Activated effector memory CD4-positive, alpha-beta T cell treated with anti-CD3 and anti-CD28 coated beads, Interleukin-2, amount 50 U/mL, for 16 hours (primary cell): Measurements from ENCODE around the gene SERPINB7.

ENCODE experiments used
- DNase-seq: peaks from one replicate; pipeline ENCODE4 v3.0.0-alpha.2; 2020

SERPINB7 gene

DNA sequence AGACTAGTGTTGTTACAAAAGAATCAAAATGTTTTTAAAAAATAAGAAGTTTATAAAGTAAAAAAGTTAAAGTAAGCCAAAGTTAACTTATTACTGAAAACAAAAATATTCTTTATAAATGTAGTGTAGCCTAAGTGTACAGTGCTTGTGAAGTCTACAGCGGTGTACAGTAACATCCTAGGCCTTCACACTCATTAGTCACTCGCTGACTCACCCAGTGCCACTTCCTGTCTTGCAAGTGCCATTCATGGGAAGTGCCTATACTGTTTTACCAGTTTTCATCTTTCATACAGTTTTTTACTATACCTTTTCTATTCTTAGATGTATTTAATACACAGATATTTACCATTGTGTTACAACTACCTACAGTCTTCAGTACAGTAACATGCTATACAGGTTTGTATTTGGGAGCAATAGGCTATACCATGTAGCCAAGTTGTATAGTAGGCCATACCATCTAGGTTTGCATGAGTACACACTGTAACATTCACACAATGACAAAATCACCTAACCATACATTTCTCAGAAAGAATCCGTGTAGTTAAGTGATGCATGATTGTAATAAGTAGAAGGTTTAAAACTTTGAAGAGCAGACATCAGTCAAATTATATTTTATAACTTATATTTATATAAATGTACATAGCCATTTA, 13.4 kb downstream of the SERPINB7 start:
- peak; percentile 72 for DNase-seq

DNA sequence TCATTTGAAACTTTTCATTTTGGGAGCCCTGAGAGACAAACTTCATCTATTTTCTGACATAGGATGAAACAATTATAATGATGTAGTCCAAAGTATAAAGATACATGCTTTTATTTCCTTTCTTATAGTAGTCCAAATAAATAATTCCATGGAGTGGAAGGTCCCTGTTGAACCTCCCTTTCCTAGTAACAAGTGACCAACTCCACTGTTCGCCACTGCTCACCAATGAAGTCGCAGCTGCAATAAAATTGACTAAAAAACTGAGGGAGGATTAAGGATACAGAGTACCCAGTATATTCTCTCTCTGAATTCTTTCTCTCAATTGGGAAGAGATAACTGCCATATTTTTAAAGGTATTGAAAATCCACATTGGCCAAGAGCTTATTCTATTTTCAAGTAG, 14.1 kb downstream of the SERPINB7 start:
- no peak for DNase-seq

DNA sequence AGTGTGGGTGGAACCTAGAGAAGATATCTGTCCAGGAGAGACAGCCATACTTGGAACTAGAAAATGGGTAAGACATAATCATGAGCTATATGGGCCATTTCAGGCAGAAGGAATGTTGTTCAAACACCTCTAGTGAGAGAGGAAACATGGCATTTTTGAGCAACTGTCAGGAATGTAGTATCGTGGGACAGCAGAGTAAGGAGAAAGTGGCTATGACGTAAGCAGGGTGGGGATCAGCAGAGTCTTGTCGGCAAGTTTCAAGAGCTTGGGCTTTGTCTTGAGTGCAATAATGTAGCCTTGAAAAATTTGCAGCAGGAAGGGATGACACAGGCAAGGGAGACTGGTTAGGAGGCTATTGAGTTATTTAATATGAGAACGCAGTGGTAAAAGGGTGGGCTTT, 20.4 kb downstream of the SERPINB7 start:
- DNase-seq: no peak

DNA sequence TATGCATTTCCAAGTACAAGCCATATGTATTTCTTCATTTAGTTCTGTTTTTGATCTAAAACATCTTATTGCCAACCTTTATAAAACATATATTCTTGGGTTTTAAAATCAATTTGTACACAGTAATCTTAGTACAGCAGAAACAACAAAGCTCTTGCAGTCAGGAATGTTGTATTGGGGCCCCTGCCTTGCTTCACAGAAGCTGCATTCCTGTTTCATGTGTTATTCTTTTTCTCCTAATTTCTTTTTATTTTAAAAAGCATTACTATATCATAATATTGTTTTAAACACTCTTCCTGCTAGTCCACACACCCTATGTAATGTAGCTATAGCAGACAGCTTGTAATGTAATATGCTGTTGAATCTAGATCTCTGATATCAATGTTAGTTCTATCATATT, 24.0 kb downstream of the SERPINB7 start:
- no peak for DNase-seq

DNA sequence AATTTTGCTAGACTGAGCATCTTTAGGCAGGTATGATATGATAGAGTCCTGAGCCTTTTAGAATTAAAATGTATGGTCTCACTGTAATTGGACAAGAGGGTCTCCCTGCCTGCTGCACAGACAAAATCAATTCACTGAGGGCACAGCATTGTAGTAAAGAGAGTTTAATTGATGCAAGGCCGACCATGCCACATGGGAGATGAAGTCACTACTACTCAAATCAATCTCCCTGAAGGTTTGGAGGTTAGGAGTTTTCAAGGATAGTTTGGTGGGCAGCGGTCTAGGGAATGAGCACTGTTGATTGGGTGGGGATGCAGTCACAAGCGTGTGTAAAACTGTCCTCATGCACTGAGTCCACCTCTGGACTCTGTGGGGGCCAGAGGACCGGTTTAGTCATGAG, 26.1 kb downstream of the SERPINB7 start:
- no peak for DNase-seq

DNA sequence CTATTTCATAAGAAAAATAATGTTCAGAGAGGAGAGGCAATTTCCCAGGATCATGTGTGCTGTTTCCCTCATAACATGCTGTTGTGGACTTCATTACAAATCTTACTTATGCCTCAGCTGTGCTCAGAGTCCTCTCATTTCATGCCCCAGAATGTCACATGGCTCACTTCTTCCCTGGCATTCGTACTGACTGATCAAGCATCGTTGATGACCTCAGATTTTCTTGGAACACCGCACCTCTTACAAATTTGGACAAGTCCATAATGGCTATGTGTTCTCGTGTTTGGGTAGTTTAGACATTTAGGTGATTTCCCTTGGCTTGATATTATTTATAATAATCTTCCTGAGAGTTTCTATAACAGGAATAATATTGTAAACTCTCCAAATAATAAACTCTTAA, 32.9 kb downstream of the SERPINB7 start:
- no peak for DNase-seq

DNA sequence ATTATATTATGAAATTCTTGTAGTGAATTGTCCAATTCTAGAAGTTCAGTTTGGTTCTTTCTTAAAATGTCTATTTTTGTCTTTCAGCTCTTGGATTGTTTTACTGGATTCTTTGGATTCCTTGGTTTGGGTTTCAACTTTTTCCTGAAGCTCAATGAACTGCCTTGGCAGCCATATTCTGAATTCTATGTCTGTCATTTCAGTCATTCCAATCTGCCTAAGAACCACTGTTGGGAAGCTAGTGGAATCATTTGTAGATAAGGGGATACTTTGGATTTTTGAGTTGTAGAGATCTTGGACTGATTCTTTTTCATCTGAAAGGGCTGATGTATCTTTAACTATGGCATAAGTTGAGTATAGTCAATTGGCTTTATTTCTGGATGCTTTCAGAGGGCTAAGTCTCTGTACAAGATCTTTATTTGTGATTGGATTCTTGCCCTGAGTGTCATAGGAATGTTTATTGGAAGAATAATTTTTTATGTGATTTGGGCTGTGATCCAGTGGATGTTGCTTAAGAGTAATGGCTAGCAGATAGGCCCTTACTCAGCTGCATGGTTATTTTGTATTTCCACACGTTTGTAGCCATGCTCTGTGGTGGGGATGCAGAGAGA, 42.3 kb downstream of the SERPINB7 start:
- no peak for DNase-seq

DNA sequence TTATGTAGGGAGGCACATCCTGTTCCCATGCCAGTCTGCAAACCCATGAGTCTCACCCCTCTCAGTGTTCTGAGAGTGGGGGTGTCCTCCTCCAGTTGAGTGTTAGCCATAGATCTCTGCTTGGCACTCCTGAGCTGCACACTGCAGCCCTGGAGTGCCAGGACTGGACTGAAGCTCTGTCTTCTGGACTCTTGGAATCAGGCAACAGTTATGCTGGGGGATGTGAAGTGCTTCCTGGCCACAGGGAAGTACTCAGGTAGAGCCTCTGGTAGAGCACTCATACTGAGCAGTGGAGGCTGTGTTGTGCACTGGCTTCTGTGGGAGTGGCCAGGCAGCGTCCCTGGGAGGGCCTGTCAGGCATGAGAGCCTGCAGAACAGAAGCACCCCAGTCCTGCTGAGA, 43.0 kb downstream of the SERPINB7 start:
- DNase-seq: no peak

DNA sequence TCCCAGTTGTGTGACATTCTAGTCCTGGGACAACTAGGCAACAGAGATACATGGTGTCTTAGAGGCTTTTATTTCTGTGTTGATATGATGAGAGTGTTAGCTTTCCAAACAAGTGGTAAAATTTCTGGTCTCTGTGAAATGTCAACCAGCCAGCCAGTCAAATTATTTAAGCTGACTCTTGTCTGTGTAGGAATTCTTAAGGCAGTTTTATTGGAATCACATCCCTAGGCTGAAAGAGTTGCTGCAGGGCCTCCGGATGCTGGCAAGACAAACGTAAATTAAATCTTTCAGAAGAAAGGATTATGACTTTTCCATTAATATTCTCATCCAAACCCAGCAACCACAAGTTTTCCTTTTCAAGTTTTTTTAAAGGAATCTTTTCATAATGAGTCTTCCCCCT, 44.6 kb downstream of the SERPINB7 start:
- DNase-seq: no peak

DNA sequence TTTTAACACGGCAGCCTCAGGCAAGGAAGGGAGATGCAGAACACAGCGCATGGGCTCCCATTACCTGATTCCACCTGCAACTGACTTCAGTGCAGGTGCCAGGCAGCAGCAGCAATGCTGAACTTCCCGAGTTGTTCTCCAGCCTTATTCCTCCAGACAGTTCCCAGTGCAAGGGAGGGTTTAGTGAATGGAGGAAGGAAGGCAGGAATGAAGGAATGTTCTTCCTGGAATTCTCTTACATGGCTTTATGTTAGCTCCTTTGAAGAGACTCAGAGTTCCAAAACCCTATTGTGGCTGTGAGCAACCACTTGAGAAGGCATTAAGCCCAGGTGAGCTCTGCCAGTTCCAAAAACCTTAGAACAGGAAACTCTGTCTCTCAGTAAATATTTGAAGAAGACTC, 45.5 kb downstream of the SERPINB7 start:
- DNase-seq: no peak

DNA sequence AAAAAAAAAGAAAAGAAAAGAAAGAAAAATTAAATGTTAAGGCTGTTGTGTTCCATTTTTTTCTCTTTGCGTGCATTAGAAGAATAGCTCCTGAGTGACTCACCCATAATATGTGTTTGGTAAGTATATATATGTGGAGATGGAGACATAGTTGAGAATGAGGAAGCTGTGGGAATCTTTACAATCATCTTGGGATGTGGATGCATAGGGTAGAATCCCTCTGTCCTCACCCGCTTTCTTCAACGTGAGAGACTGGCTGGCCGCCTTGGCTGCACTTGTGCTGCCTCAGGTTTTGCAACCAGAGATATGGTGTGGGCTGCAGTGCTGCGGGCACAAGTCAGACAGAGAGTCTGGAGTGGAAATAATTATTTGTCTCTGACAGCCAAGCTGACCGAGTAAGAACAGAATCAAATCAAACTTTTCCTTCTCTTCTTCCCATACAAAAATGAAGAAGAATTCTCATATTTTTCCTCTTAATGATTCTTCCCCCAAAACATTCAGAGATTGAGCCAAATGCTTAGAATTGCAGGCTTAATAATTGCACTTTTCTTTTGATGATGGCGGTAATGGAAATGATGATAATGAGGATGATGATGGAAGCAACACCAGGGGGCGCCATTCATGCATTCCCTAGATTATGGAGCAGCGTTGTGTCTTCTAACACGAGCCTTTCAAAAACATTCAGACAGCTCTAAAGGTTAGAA, 48.5 kb downstream of the SERPINB7 start:
- peak; percentile 72 for DNase-seq

DNA sequence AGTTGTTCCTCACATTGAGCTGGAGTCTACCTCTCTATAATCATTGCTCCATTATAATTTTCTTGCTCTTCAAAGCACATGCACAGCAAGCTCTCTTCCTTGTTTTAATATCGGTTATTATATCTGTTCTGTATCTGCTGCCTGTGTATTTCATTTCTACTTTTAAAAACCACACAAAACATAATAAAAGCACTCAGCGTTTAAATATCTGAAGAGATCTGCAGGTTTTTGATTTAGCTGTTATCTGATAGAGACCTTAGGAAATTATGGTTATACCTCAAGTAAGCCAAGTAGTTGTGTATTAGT, 49.0 kb downstream of the SERPINB7 start:
- DNase-seq: no peak

DNA sequence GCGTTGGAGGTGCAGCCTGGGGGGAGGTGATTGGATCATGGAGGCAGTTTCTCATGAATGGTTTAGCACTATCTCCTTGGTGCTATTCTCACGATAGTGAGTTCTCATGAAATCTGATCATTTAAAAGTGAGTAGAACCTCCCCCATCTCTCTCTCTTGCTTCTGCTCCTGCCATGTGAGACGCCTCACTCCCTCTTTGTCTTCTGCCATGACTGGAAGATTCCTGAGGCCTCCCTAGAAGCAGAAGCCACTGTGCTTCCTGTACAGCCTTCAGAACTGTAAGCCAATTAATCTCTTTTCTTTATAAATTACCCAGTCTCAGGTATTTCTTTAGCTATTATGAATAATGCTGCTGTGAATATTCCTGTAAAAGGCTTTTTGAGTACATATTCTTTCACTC, 52.9 kb downstream of the SERPINB7 start:
- no peak for DNase-seq

DNA sequence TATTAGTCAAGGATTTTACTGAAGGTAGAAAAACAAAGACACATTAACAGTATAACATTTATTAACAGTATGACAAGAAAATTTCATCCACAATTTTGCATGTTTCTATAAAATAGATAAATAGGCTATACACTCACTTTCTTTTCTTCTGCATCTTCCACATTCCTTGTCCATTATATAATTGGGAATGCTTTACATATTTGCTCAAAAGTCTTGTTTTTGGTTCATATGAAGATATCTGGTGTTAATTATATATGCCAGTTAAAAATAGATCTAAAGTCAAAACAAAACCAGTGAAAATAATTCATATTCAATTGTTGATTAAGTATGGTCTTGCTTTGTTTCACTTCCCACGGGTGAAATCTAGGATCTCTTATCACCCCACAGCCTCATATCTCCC, 53.4 kb downstream of the SERPINB7 start:
- no peak for DNase-seq

DNA sequence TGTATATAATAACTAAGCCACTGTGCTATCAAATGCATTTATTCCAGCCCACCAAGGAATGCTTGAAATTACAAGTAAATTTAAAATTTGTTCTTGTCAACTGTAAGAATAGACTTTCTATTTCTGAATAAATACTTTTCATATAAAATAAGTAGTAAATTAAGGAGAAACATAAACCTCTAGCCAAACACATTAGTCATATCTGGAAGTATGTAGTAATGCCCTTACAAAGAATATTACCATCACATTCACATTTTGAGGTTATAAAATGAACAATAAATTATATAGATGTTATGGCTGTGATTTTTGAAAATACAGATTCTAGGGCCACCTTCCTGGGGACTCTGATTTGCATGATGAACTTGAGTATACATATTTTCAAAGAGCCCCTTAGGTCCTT, 54.7 kb downstream of the SERPINB7 start:
- no peak for DNase-seq

DNA sequence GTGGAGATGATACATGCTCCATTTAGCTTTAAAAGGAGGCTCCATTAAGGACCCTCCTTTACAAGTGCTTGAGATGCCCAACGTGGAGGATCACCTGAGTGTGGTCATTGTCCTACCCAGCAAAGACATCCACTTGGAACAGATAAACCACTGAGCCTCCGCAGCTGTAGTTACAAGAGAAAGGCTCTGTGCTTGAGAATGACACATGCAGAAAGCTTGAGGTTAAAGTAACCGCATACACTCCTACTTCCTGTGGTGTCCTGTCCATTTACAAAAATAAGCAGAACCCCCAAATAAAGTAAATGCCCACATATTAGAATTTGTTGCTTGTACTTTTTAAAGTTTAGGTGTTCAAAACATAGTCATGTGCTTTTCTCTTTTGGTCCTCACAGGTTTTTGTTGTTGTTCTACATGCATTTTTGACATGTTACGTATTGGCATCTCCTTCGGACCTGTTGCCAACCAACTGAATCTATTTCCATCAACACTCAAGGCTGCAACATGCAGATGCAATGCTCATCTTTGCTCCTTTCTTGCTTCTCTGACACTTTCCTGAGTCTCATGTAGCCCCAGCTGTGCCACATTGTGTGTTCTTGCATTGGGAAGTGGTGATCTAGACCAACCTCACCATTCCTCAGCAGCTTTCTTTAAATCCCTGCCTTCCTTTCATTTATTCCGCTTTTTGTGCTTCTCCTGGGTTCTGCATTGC, 56.0 kb downstream of the SERPINB7 start:
- no peak for DNase-seq

DNA sequence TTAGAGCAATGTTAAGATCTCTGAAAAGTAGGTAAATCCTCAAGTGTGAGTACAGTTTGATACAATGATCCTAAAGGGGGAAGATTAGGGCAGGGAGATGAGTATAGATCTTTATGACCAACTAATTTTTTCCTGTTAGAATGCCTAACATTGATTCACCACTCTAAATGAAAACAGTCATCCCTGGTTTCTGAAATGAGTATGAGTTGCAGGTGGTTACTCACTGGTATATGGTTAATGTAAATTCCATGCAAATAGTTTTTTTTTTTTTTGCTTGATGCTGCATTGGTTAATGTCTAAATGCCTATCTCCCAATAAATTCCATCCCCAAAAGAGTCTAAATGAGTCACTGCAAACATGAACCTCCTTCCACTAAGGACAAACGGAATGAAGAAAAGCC, 57.3 kb downstream of the SERPINB7 start:
- DNase-seq: no peak

DNA sequence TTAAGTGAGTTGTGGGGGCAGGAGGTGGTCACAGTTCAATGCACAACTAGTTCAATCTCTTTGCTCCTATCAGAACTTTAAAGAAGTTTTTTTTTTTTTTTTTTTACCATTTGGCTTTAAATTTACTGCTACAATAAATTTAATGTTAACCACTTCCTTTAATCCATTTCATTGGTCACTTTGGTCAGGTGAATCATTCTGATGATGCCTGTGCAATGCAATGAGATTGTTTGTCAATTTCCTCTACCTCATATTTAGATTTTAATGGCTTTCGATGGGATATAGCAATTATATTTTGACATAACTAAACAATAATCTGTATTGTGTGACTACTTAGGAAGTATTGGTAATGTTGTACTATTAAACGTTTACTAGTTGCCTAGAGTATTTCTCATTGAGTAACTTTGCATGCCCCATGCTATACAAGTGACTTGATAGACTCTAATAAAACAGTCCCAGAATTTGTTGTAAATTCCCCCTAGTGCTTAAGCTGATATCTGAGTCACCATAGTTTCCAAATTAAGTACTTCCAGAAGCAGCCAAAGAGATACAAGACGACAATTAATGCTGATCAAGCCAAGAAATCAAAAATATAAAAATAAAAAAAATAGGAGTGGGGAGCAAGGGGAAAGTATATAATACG, 59.4 kb downstream of the SERPINB7 start:
- no peak for DNase-seq

DNA sequence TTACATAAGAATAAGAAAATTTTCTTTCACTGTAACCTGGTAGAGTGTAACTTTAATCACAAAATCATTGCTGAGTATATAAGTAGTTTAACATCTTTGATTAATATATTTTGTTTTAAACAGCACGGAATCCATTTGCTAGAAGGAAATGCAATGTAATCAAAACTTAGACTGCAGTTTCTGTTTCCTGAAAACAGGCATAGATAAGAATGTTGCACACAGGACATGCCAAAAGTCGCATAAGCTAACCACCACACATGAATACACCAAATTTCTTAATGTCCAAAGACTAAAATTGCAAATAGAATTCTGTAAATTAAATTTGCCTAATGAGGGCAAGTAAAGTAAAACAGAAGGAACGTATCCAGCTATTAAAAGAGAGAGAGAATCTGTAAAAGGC, 61.2 kb downstream of the SERPINB7 start:
- DNase-seq: no peak

DNA sequence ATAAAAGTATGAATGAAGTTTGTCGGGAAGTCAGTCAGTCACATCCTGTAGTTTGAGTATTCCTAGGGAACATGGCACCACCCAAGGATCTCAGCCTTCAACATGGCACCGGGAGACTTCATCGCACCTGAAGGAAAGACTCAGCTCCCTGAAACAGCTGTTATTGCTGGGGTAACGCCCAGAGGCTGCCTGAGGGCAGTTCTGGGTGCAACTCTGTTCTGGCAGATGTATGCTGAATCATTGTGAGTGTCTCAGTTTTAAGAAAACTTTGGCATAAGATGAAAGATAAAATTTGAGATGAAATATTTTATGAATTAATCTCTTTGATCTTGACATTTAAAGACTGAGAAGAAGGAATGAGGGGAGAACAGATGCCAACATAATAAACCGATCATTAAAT, 62.4 kb downstream of the SERPINB7 start:
- DNase-seq: no peak

DNA sequence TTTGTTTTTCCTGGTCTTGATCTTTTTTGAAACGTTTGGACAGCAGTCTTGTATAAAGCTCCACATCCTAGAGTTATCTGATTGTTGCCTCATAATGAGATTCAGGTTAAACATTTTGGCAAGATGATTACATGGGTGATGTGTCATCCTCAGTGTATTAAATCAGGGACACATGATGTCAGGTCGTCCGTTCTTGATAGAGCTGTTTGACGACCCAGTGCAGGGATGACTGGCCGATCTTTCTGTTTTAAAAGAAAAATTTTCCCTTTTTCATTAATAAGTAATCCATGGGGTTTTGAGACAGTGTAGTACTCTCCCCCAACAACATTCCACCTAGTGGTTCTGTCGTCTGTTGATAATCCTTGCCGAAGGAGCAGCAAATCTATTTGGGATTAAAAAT, 67.8 kb downstream of the SERPINB7 start:
- DNase-seq: no peak

DNA sequence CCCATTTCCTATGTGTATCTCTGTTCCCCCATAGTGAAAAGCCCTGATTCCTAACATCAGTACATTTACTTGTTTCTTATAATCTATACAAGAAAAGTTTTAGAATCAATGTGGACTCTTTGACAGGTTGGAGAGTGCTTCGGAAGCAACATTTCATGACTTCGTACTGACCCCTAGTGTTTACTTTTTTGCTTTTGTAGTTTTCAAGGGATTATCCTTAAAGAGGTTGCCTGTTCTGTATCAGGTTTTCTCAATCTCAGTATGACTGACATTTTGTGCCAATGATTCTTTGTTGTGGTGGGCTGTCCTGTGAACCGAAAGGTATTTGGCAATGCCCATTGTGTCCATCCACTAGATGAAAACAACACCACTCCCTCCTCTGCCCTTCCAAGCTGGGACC, 69.0 kb downstream of the SERPINB7 start:
- no peak for DNase-seq

DNA sequence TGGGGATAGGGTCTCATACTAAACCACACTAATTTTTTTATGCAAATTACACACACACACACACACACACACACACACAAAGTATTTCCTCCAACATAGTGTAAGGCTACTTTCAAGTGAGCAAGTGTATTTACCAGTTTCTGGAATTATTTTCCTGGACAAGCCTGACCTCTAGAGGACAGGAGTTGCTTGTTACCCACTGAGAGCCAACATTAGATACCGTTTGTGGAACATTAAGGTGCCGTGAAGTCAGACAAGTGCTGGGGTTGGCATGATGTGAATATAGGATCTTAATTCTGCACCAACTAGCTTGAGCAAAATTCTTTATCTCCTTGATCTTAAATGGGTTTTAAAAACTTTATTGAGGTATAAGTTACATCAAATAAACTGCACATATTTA, 72.9 kb downstream of the SERPINB7 start:
- DNase-seq: no peak

DNA sequence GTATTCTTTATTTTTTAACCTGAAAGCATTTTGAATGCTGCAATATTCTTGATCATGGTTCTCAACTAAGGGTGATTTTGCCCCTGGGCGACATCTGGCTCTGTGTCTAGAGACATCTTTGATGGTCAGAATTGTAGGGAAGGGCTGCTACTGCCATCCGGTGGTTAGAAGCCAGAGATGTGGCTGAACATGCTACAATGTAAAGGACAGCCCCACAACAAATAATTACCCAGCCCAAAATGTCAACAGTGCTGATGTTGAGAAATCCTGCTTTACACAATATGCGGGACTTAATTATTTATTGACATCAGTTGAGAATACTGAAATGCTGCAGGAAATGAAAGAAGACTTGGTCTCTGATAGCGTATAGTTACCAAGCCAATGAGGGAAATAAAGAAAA, 74.8 kb downstream of the SERPINB7 start:
- DNase-seq: no peak
